WTC11 (cell line): ENCODE data around the gene ANXA6. TPM values are rescaled to one million over a fixed set of nuclear protein-coding genes. Genes with fewer than 3 reads are reported as not detected.
A peak's percentile ranks its signal among the peaks of the same experiment; 100 is the strongest.

Source experiments
- ATAC-seq: fragments of 200-7000 bp; cut with Tn5 transposase; 2 replicates; pipeline ENCODE4 v1.10.0; 2021; ENCODE audit warnings: mild to moderate bottlenecking, moderate library complexity
- CTCF ChIA-PET: fragments of 300-600 bp; sonication (Branson Sonifier 250); formaldehyde crosslinking; loops from one replicate; lab custom pipeline; 2021; ENCODE audit warnings: antibody characterized with exemption; lab: Charles Lee
- POLR2A ChIA-PET: fragments of 350-600 bp; sonication (Branson Sonifier 250); formaldehyde crosslinking; loops from one replicate; lab custom pipeline; 2021; ENCODE audit warnings: antibody characterized with exemption; lab: Charles Lee
- DNase-seq: peaks from one replicate; pipeline ENCODE4 v3.0.0; 2021; ENCODE audit warnings: low spot score
- H3K27ac Mint-ChIP-seq: 2 replicates; pipeline ENCODE4 v1.8.0; 2021; ENCODE audit warnings: mixed read lengths
- H3K27me3 Mint-ChIP-seq: 2 replicates; pipeline ENCODE4 v1.8.0; 2021; ENCODE audit warnings: low read depth, mild to moderate bottlenecking, moderate library complexity, mixed read lengths
- H3K36me3 Mint-ChIP-seq: 2 replicates; pipeline ENCODE4 v1.8.0; 2021; ENCODE audit warnings: mixed read lengths
- H3K4me1 Mint-ChIP-seq: 2 replicates; pipeline ENCODE4 v1.8.0; 2022; ENCODE audit warnings: mixed read lengths
- H3K4me3 Mint-ChIP-seq: 2 replicates; pipeline ENCODE4 v1.8.0; 2021; ENCODE audit warnings: mild to moderate bottlenecking, moderate library complexity, mixed read lengths
- H3K9me3 Mint-ChIP-seq: 2 replicates; pipeline ENCODE4 v1.8.0; 2021; ENCODE audit warnings: mixed read lengths
- ATF1 ChIP-seq: sonication (generic); formaldehyde crosslinking; IDR thresholded peaks from 2 replicates; pipeline ENCODE4 v1.8.1; 2023; ENCODE audit warnings: mild to moderate bottlenecking, moderate library complexity, missing genetic modification reagents
- ATF2 ChIP-seq: sonication (generic); formaldehyde crosslinking; IDR thresholded peaks from 2 replicates; pipeline ENCODE4 v1.8.1; 2022; ENCODE audit warnings: low read depth, missing genetic modification reagents, borderline replicate concordance
- ATF3 ChIP-seq: sonication (generic); formaldehyde crosslinking; conservative IDR thresholded peaks from 2 replicates; pipeline ENCODE4 v1.8.1; 2022; ENCODE audit warnings: mild to moderate bottlenecking, missing genetic modification reagents
- CDX4 ChIP-seq: fragments of 250-450 bp; sonication (Bioruptor Pico); IDR thresholded peaks from 2 replicates; pipeline ENCODE4 v1.9.0; 2021; ENCODE audit warnings: moderate library complexity, mild to moderate bottlenecking, inconsistent platforms, borderline replicate concordance
- CREM ChIP-seq: sonication (generic); formaldehyde crosslinking; IDR thresholded peaks from 2 replicates; pipeline ENCODE4 v1.8.1; 2022; ENCODE audit warnings: mild to moderate bottlenecking, missing genetic modification reagents, moderate library complexity
- E2F1 ChIP-seq: sonication (generic); formaldehyde crosslinking; IDR thresholded peaks from 2 replicates; pipeline ENCODE4 v1.8.0; 2022; ENCODE audit warnings: mild to moderate bottlenecking, missing genetic modification reagents
- ELF4 ChIP-seq: sonication (generic); formaldehyde crosslinking; IDR thresholded peaks from 2 replicates; pipeline ENCODE4 v1.8.1; 2022; ENCODE audit warnings: low read depth, mild to moderate bottlenecking, moderate library complexity, missing genetic modification reagents
- GTF2I ChIP-seq: fragments of 250-450 bp; sonication (Bioruptor Pico); conservative IDR thresholded peaks from 2 replicates; pipeline ENCODE4 v1.4.0; 2021; ENCODE audit warnings: mild to moderate bottlenecking
- HMGXB4 ChIP-seq: sonication (generic); formaldehyde crosslinking; IDR thresholded peaks from 2 replicates; pipeline ENCODE4 v1.8.1; 2023; ENCODE audit warnings: mild to moderate bottlenecking, moderate library complexity, missing genetic modification reagents
- IRF2 ChIP-seq: sonication (generic); formaldehyde crosslinking; IDR thresholded peaks from 2 replicates; pipeline ENCODE4 v1.8.0; 2022; ENCODE audit warnings: low read depth, missing genetic modification reagents, borderline replicate concordance
- MLX ChIP-seq: sonication (generic); formaldehyde crosslinking; IDR thresholded peaks from 2 replicates; pipeline ENCODE4 v1.8.1; 2023; ENCODE audit warnings: mild to moderate bottlenecking, missing genetic modification reagents, moderate library complexity
- TEAD4 ChIP-seq: sonication (generic); formaldehyde crosslinking; IDR thresholded peaks from 2 replicates; pipeline ENCODE4 v1.8.0; 2022; ENCODE audit warnings: mild to moderate bottlenecking, missing genetic modification reagents
- USF1 ChIP-seq: sonication (generic); formaldehyde crosslinking; IDR thresholded peaks from 2 replicates; pipeline ENCODE4 v1.8.0; 2022; ENCODE audit warnings: mild to moderate bottlenecking, missing genetic modification reagents
- USF2 ChIP-seq: sonication (generic); formaldehyde crosslinking; IDR thresholded peaks from 2 replicates; pipeline ENCODE4 v1.8.1; 2023; ENCODE audit warnings: mild to moderate bottlenecking, missing genetic modification reagents, moderate library complexity
- ZNF317 ChIP-seq: sonication (generic); formaldehyde crosslinking; IDR thresholded peaks from 2 replicates; pipeline ENCODE4 v1.8.1; 2023; ENCODE audit warnings: low read depth, mild to moderate bottlenecking, moderate library complexity, missing genetic modification reagents, borderline replicate concordance
- ZNF396 ChIP-seq: fragments of 250-450 bp; sonication (Bioruptor Pico); IDR thresholded peaks from 2 replicates; pipeline ENCODE4 v1.8.0; 2021; ENCODE audit warnings: mild to moderate bottlenecking, moderate library complexity, borderline replicate concordance
- ZNF416 ChIP-seq: fragments of 250-450 bp; sonication (Bioruptor Pico); IDR thresholded peaks from 2 replicates; pipeline ENCODE4 v1.9.0; 2021; ENCODE audit warnings: mild to moderate bottlenecking, inconsistent platforms
- ZNF671 ChIP-seq: fragments of 250-450 bp; sonication (Bioruptor Pico); IDR thresholded peaks from 2 replicates; pipeline ENCODE4 v1.8.0; 2021; ENCODE audit warnings: mild to moderate bottlenecking
- total RNA-seq: library from RNA; stranded (reverse); gene quantifications from 3 replicates; pipeline ENCODE4 v1.2.3, GENCODE V29; 2021

The ANXA6 gene
- total RNA-seq, 1 experiment from 2014 or later: 92.8 TPM

- TF ChIP-seq USF2 (CRISPR knock-in tag) (no peak), ATF1 (no peak), CDX4 (CRISPR knock-in tag) (no peak), ATF3 (CRISPR knock-in tag) (no peak), ZNF396 (no peak)
Measured at GRCh38 chr5:151082282-151082902, 75.2 kb downstream of the ANXA6 start (continued).

- Mint-ChIP-seq H3K9me3 (no peaks in the 10 kb centered on the region), H3K27ac (peak overlapping the region; percentile 84; the same call in 1 of the 2 replicates), H3K27me3 (no peaks in the 10 kb centered on the region), H3K4me3 (peak overlapping the region; percentile 80), H3K36me3 (no peaks in the 10 kb centered on the region), H3K4me1 (peaks cover 27% of the 10 kb centered on the region)
- POLR2A ChIA-PET: no interaction called here
- DNase-seq (no peak), ATAC-seq (no peak)
- TF ChIP-seq MLX (CRISPR knock-in tag) (no peak), ELF4 (CRISPR knock-in tag) (no peak), ZNF671 (no peak)
- CTCF ChIA-PET: interaction anchor here (0.7 to 6.1 kb wide), 13 partner anchors 8 to 171 kb away, joined by 3 to 45 read pairs (median 5); partner anchors contain the start of gene GM2A
Measured at GRCh38 chr5:151081431-151082281, 75.9 kb downstream of the ANXA6 start.

GRCh38 chr5:151080613-151081430 lies 76.8 kb downstream of the ANXA6 start, which contains the start of gene TNIP1:
Gene TNIP1, minus strand, starts transcription at chr5:151081034. Its CDS starts 15,939 bp downstream, at chr5:151065095.
- ChIA-PET POLR2A (no interaction called here), CTCF (interaction anchor here (0.8 to 6.1 kb wide), 9 partner anchors 9 to 158 kb away, joined by 4 to 45 read pairs (median 9); no protein-coding TSS in a partner anchor)
- Mint-ChIP-seq H3K4me1 (peaks cover 32% of the 10 kb centered on the region), H3K27me3 (no peaks in the 10 kb centered on the region), H3K36me3 (no peaks in the 10 kb centered on the region), H3K4me3 (peak within 1 kb of the TSS; percentile 83), H3K27ac (peak within 1 kb of the TSS; percentile 84; the same call in 1 of the 2 replicates), H3K9me3 (no peaks in the 10 kb centered on the region)
- DNase-seq (peak; percentile 82), ATAC-seq (peak; percentile 76)
- no peak for TF ChIP-seq E2F1 (CRISPR knock-in tag)
- TF ChIP-seq TEAD4 (CRISPR knock-in tag): no peak
- no peak for TF ChIP-seq ATF2
- TF ChIP-seq HMGXB4 (CRISPR knock-in tag): peak; percentile 40; the same call in 1 of the 2 replicates
- no peak for TF ChIP-seq ZNF317 (CRISPR knock-in tag)
- TF ChIP-seq GTF2I (CRISPR knock-in tag): no peak
- no peak for TF ChIP-seq IRF2 (CRISPR knock-in tag)
- peak; percentile 5; the same call in 1 of the 2 replicates for TF ChIP-seq USF1
- no peak for TF ChIP-seq ZNF396
- TF ChIP-seq CREM: peak; percentile 27; the same call in 1 of the 2 replicates
- TF ChIP-seq ZNF416 (CRISPR knock-in tag): no peak
